GM19452 (cell line): Measurements from ENCODE around the gene ARHGEF37.
"Not testable (repeated sequence)": the region's sequence is repeated elsewhere in the genome, so short reads cannot be mapped to it uniquely, and the experiment has no call there.

Experiments
- ATAC-seq: cut with Tn5 transposase; IDR thresholded peaks from one replicate; pipeline ENCODE4 v1.9.1; 2021; ENCODE audit not compliant: unreplicated experiment

ARHGEF37 gene

DNA sequence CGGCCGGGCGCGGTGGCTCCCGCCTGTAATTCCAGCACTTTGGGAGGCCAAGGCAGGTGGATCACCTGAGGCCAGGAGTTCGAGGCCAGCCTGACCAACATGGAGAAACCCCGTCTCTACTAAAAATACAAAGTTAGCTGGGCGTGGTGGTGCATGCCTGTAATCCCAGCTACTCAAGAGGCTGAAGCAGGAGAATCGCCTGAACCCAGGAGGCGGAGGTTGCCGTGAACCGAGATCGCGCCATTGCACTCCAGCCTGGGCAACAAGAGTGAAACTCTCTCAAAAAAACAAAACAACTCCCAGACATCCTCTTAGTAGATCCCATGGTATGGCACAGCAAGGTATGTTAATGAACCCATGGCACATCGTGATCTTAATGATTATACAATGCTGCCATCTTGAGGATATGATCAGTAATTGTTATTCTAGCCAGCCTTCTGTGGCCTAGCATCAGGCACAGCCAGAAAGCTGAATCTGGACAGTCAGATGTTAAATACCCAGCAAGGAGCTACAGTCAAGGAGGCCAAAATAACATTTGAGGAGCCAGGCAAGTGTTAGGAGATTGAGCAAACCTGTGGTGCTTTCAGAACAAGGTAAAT, 16.7 kb upstream of the ARHGEF37 start:
- peak; percentile 89 for ATAC-seq

DNA sequence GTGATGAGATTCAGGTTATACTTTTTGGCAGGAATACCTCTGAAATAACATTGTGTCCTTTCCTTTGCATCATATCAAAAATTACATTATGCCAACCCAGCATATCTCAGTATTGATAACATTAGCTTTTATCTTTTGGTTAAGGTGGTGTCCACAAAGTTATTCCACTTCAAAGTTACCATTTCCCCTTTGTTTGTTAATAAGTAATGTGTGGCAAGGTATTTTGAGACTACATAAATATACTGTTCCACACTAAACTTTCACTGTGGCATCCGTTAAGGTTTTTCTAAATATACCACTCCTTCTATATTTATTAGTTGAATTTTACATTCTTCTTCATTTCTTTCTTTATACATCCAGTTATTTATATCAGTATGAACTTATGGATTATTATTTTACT, 14.1 kb upstream of the ARHGEF37 start:
- ATAC-seq: no peak

DNA sequence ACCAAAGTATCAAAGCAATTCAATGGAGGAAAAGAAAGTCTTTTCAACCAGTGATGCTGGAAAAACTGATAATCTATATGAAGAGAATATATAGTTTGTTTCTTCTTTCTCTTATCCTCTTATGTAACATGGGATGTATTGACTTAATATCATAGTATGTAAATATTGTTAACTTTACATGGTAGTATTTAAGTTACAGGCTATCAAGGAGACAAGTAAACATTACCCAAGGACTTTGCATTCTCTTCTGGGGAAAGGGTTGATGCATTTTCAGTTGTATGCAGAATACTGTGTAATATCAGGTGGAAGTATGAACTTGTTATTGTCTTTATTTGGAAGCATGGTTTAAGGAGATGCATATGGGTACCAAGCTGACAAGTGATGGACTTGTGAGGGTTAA, 9.1 kb upstream of the ARHGEF37 start:
- no peak for ATAC-seq

DNA sequence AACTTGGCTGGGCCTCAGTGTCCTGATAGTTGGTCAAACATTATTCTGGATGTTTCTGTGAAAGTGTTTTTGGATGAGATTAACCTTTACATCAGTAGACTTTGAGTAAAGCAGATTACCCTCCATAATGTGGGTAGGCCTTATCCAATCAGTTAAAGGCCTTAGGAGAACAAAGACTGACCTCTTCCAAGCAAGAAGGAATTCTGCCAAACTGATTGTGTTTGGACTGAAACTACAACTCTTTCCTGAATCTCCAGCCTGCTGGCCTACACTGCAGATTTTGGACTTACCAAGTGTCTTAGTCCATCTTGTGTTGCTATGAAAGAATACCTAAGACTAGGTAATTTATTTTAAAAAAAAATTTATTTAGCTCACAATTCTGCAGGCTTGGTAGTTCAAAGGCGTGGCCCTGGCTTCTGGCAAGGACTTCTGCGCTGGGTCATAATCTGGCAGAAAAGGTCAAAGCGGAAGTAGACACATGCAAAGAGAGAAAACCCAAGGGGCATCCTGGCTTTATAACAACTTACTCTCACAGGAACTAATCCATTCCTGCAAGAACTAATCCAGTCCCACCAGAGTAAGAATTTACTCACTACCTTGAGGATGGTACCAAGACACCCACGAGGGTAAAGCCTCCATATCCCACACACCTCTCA, 8.6 kb upstream of the ARHGEF37 start:
- ATAC-seq: no peak

DNA sequence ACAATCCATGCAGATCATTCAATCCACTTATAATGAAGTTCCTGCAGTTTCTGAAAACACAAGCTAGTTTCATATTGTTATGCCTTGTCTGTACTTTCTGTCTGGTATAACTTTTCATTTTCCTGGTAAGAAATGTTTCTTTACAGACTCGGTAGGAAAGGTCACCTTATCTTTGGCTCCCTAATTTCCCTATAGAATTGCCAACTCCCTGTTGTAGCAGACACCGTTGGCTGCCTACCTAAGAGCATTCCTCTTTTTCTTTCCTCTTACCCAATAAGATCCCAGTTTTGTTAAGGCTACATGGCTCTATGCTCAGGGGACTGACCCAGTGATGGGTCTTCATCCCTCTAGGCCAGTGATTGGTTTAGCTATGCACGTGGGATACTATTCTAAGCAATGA, 6.2 kb upstream of the ARHGEF37 start:
- ATAC-seq: no peak

DNA sequence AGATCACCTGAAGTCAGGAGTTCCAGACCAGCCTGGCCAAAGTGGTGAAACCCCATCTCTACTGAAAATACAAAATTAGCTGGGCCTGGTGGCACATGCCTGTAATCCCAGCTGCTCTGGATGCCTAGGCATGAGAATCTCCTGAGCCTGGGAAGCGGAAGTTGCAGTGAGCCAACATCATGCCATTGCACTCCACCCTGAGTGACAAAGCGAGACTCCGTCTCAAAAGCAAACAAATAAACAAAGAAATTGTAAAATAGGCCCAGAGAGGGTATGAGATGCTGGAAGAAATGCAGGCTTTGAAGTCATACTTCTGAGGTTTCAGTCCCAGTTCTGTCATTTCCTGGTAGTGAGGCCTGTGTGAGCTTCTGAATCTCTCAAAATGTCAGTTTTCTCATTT, 5.3 kb upstream of the ARHGEF37 start:
- ATAC-seq: no peak

DNA sequence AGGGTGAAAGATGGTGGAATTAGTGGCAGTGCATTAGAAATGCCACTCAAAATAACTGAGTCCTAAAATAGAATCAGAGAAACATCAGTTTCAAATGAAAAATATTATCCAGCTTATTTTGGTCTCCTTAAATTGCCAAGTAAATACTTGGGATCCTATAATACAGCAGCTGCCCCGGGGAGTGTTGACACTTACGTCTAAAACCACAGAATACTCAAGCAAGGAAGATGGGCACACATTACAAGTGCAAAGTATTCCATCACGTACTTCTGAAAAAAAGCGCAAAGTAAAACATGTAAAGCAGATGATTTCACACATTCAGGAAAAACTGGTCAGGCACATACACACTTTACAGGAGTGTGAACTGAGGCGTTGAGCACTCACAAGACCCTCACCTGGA, 2.4 kb upstream of the ARHGEF37 start:
- ATAC-seq: no peak

DNA sequence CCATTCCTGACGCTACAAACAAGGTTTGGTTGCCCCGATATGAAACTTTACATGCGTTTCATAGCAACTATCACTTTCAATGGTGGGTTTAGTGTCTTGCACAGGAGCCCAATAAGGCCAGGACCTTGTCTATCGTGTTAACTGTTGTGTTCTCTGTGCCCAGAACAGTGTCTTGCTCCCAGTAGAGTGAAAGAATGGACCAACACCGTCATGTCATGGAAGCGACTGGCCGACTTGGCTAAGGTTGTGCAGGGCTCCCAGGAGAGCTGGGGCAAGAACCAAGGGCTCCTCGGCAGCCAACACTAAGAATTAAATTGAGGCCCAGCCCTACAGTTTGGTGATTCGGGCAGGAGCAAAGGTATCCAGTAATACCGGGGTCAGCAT, 498 bp upstream of the ARHGEF37 start:
- ATAC-seq: no peak

DNA sequence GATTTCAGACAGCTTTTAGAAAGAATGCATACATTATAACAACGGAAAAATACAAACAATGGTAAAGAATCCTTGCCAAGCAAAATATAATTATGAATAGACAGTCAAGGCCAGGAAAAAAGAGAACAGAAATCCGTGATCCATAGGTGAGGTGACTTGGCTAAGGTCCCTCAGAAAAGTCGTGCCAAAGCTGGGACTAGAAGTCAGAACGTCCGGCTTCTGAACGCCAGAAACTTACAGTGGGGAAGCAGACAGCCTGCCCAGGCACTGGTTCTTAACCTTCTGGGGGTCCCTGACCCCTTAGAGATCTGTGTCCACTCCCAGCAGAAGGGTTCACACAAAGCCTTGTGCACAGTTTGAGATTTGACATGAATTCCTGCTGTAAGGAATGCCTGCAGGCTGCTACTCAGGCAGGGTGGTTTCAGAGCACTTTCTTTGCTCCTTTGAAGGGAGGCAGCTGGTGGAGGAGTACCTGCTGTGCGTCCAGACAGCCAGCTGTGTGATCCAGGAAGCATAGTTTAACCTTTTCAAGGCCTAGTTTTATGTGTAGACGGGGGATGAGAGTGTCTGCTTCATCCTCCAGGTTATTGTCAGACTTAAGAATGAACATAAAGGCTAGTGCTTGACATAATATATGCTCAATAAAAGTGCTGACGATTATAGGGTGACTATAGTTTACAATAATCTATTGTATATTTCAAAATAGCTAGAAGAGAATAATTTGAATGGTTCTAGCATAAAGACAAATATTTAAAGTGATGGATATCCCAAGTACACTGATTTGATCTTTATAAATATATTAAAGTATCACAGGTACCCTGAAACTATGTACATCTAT, 852 bp downstream of the ARHGEF37 start:
- ATAC-seq: no peak

DNA sequence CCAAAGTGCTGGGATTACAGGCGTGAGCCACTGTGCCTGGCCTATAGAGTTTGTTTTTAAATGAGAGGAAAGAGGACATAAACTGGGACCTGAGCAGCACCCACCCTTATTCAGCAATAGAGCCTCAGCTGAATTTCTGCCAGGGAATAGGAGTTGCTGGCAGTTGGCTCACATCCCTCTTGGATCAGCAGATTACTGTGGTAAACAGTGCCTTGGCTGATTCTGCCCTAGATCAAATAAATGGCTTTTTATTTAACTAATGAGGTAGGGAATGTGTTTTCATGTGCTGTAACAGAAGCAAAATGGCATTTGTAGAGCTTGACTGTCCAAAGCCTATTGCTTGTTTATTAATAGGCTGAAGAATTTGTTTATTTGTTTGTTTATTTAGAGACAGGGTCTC, 2.1 kb downstream of the ARHGEF37 start:
- no peak for ATAC-seq

DNA sequence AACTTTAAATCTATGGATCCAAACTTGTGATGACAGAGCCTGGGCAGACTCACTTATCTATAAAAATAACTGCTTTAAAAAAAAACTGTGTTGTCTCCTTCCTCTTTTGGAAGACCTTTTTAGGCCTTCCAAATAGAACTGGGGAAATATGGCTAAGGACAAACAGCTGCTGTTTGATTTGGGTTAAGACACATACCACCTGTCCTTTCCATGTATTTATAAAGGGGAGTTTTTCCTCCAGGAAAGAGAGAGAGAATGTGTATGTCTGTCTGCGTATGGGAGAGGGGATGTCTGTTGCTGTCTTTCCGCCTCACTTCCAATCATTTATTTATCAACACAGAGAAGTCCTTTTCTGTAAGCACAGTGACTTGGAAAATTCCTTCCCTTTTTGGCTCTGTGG, 2.8 kb downstream of the ARHGEF37 start:
- ATAC-seq: no peak

DNA sequence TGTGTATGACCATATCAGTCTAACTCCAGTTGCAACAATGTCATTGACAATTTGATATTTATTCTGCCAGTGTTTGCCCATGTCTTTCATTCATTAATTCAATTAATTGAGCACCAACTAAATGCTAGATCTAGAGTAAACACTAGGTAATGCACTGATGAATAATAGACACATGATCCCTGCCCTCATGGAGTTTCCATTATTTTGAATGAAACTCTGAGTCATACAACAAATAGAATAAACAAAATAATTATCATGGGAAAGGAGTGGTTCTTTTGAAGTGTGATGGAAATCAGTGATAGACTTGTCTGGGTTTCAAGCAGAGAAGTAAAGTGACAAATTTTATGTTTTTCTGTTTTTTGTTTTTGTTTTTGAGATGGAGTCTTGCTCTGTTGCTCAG, 4.6 kb downstream of the ARHGEF37 start:
- no peak for ATAC-seq

DNA sequence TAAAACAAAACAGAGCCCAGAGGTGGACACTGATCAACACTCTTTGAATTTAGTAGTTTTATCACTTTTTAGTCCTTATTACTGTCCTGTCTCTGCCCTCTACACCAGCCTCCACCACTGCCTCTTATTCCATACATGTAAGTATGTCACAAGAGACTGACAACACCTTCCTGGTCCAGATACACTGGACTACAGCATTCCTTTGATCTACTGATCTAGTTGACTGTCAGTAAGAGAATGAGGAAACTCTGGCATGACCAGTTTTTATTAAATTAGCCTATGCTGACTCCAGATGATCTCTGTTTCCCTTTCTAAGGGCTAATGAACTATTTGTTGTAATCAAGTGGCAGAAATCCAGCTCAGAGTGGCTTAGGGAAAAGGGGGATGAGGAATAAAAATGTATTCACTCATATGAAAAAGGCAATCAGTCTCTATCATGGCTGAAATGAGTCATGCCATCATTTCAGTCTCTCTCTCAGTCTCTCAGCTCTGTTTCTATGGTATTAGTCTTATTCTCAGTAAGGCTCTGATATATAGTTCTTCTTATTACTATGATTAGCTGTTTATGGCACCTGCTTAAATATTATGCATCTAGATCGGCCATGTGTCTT, 5.5 kb downstream of the ARHGEF37 start:
- ATAC-seq: no peak

DNA sequence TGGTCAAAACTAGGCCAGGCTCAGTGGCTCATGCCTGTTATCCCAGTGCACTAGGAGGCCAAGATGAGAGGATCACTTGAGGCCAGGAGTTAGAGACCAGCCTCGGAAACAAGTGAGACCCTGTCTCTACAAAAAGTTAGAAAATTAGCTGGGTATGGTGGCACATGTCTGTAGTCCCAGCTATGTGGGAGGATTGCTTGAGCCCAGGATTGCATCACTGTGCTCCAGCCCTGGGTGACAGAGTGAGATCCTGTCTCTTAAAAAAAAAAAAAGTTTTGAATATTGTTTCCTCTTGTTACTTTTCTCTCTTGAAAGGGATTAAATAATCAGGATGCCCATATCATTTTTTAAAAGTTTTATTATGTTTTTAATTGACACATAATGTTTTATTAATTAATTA, 7.6 kb downstream of the ARHGEF37 start:
- no peak for ATAC-seq

DNA sequence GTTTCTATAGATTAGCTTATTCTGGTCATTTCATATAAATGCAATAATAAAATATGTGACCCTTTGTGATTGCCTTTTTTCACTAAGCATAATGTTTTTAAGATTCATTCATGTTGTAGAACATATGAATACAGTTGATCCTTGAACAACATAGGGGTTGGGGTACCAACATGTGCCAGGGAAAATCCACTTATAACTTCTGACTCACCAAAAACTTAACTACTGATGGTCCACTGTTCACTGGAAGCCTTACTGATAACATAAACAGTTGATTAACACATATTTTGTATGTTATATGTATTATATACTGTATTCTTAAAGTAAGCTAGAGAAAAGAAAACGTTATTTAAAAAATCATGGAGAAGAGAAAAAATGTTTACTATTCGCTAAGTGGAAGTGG, 12.1 kb downstream of the ARHGEF37 start:
- ATAC-seq: no peak

DNA sequence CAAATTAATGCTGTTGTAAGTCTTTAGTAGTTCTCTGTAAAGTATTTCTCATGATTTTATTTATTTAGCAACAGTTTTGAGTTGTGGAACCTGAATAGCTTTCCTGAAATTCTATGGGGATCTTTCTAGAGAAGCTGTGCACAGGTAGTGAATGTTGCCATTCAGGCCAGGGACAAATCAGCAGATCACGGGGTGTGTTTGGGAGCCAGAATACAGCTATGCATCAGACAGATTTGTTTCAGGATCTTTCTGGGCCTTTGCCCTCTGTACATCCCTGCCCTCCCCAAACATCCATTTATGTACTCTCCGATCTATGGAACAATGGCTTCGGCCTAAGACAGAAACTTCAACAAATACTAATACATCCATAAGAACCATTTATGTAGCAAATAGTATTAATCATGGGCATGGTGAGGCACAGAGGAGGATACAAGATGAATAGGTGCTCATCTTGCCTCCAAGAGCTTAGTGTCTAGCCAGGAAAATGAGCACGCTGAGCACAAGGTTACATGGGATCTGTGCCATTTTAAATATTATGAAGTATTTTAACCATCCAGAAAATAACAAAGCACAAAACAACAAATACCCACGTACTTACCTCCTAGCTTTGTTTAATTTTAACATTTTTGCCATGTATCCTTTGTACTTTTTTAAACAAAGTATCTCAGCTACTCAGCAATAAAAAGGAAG, 13.1 kb downstream of the ARHGEF37 start:
- no peak for ATAC-seq

DNA sequence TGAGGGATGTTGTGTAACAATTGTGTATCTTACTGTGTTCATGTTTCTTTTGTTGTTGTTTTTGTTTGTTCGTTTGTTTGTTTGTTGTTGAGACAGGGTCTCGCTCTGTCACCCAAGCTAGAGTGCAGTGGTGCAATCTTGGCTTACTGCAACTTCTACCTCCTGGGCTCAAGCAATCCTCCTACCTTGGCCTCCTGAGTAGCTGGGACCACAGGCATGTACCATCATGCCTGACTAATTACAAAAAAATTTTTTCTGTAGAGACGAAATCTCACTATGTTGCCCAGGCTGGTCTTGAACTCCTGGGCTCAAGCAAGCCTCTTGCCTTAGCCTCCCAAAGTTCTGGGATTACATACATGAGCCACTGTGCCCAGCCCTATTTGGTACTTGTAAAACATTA, 13.8 kb downstream of the ARHGEF37 start:
- not testable (repeated sequence) for ATAC-seq

DNA sequence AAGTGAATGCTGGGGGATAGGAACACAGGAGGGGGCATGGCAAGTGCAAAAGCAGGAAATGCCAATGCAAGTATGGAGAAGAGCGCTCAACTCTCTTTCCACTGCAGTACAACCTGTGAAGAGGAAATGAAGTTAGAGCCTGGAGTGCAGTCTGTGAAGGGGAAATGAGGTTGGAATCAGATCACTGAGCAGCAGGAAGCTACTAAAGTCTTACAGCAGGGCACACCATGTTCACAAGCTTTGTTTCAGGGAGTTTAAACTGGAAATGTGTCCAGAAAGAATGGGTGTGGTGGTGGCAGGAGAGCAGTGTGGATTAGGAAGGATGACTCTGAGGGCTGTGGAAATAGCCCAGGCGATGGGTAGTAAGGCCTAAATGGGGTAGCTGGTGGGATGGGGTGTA, 15.4 kb downstream of the ARHGEF37 start:
- ATAC-seq: no peak

DNA sequence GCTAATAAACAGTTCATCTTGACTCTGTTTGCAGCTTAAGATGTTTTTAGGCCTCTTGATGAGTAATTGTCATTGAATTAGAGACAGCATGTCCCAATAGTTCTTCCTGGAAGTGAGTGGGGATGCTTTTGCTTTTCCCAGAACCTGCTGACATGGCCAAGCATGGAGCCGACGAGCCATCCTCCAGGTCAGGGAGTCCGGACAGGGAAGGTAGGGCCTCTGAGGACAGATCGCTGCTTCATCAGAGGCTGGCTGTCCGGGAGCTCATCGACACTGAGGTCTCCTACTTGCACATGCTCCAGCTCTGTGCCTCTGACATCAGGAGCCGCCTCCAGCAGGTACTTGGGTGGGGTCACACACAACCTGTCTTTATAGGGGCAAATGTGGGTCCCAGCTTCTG, 16.3 kb downstream of the ARHGEF37 start:
- no peak for ATAC-seq

DNA sequence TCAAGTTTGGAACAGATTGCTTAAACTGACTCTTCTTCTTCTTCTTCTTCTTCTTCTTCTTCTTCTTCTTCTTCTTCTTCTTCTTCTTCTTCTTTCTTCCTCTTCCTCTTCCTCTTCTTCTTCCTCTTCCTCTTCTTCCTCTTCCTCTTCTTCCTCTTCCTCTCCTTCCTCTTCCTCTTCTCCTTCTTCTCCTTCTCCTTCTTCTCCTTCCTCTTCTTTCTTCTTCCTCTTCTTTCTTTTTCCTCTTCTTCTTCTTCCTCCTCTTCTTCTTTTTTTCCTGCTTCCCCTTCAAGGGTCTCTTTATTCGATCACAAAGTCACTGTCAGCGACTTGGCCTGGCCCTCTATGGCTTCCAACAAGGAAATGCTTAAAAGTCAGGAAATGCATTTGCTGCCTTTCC, 16.9 kb downstream of the ARHGEF37 start:
- not testable (repeated sequence) for ATAC-seq

DNA sequence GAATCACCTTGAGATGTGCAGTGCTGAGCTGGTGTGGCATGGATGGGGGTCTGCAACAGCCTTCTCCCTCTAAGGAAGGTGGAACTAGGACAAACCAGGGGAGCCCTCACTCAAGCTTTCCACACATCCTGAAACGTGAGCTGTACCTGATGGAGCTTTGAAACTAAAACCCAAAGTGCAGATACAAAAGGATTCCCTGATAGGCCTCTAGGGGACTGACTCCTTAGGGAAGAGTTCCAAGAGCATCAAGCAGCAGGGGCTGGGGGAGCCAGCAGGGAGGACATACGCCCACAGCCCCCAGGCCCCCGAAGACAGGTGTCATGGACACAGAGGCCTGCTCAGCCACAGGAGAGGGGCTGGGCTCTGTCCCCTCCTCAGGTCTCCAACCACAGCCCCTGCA, 17.7 kb downstream of the ARHGEF37 start:
- no peak for ATAC-seq
